ENCODE data around the gene HYAL1.

The HYAL1 gene

GRCh38 chr3:50268703-50269451 lies 34.5 kb downstream of the HYAL1 start, which contains the start of gene SEMA3B:
SEMA3B (plus strand) TSS chr3:50269147; CDS start chr3:50269241, 94 bp downstream.
- no peaks in the 10 kb centered on the region for H3K36me3 ChIP-seq (ENCODE audit: control insufficient read depth in 1 of 2, insufficient read depth in 2 of 2, low read depth in 1 of 2, low read length in 2 of 2)
- H3K9me3 ChIP-seq (ENCODE audit: control insufficient read depth, low read length) = no peaks in the 10 kb centered on the region
- peaks cover 75% of the 10 kb centered on the region for H3K4me1 ChIP-seq (ENCODE audit: control insufficient read depth, insufficient read depth, low read depth, low read length)
- peak within 1 kb of the TSS in 1 of 2 experiments; percentile 61 for H3K18ac ChIP-seq (ENCODE audit: low read depth in 1 of 2, low read length in 2 of 2)
- no peak within 1 kb of the TSS for H2BK15ac ChIP-seq (ENCODE audit: low read depth, poor library complexity, severe bottlenecking)
- H3K14ac ChIP-seq (ENCODE audit: low read length in 2 of 2) = peak within 1 kb of the TSS in 1 of 2 experiments; percentile 68
- no peak within 1 kb of the TSS for H2BK5ac ChIP-seq (ENCODE audit: low read depth, low read length, poor library complexity, severe bottlenecking)
- H3K23ac ChIP-seq (ENCODE audit: low read length in 2 of 2) = peak within 1 kb of the TSS in 1 of 2 experiments; percentile 75
- peak within 1 kb of the TSS; percentile 85 for H4K91ac ChIP-seq (ENCODE audit: low read length)
- H2BK120ac ChIP-seq (ENCODE audit: low read depth, low read length) = peak within 1 kb of the TSS; percentile 80
- DNase-seq = no peak
- H3K4ac ChIP-seq (ENCODE audit: low read depth in 1 of 2, low read length in 2 of 2) = no peak within 1 kb of the TSS
- no peak within 1 kb of the TSS for H3K4me2 ChIP-seq (ENCODE audit: low read length, poor library complexity, severe bottlenecking)
- H2AFZ ChIP-seq (ENCODE audit: low read depth, low read length) = no peak within 1 kb of the TSS
- H3K27ac ChIP-seq (ENCODE audit: low read length, poor library complexity, severe bottlenecking) = no peak within 1 kb of the TSS
- WGBS = 79% methylated on average over 16 of the region's 21 CpGs
- H3K9ac ChIP-seq (ENCODE audit: low read length) = no peak within 1 kb of the TSS
- peaks cover 2 to 8% of the 10 kb centered on the region in 2 experiments for H3K27me3 ChIP-seq (ENCODE audit: control insufficient read depth in 1 of 2, insufficient read depth in 1 of 2, low read length in 2 of 2)
- H4K8ac ChIP-seq (ENCODE audit: low read length) = peak within 1 kb of the TSS; percentile 89
- peak within 1 kb of the TSS; percentile 92 for H2AK5ac ChIP-seq (ENCODE audit: low read length, severe bottlenecking)
- H3K79me1 ChIP-seq (replicated peaks; ENCODE audit: low read length, poor library complexity, severe bottlenecking) = no peaks in the 10 kb centered on the region
- H2BK12ac ChIP-seq (ENCODE audit: low read length in 2 of 2) = peak within 1 kb of the TSS in 1 of 2 experiments; percentile 60
- H3K4me3 ChIP-seq (ENCODE audit: insufficient read depth in 1 of 2, low read depth in 1 of 2, low read length in 2 of 2) = peak within 1 kb of the TSS in 1 of 2 experiments; percentile 79

- H2AFZ ChIP-seq (ENCODE audit: low read depth, low read length) = no peak overlapping the region
- no peak overlapping the region for H2BK5ac ChIP-seq (ENCODE audit: low read depth, low read length, poor library complexity, severe bottlenecking)
- WGBS = 88% methylated on average over 3 of the region's 3 CpGs
- H3K23ac ChIP-seq (ENCODE audit: low read length in 2 of 2) = no peak overlapping the region
- DNase-seq = no peak
- H3K14ac ChIP-seq (ENCODE audit: low read length in 2 of 2) = peak overlapping the region in 1 of 2 experiments; percentile 37
- H2BK15ac ChIP-seq (ENCODE audit: low read depth, poor library complexity, severe bottlenecking) = no peak overlapping the region
- H2AK5ac ChIP-seq (ENCODE audit: low read length, severe bottlenecking) = peak overlapping the region; percentile 34
- no peak overlapping the region for H3K9ac ChIP-seq (ENCODE audit: low read length)
- H3K27me3 ChIP-seq (ENCODE audit: control insufficient read depth in 1 of 2, insufficient read depth in 1 of 2, low read length in 2 of 2) = peaks cover 0 to 2% of the 10 kb centered on the region in 2 experiments
- H2BK120ac ChIP-seq (ENCODE audit: low read depth, low read length) = peak overlapping the region; percentile 80
- no peak overlapping the region for H3K4me2 ChIP-seq (ENCODE audit: low read length, poor library complexity, severe bottlenecking)
- H3K36me3 ChIP-seq (ENCODE audit: control insufficient read depth in 1 of 2, insufficient read depth in 2 of 2, low read depth in 1 of 2, low read length in 2 of 2) = no peaks in the 10 kb centered on the region
- peak overlapping the region in 1 of 2 experiments; percentile 79 for H3K4me3 ChIP-seq (ENCODE audit: insufficient read depth in 1 of 2, low read depth in 1 of 2, low read length in 2 of 2)
- no peak overlapping the region for H4K8ac ChIP-seq (ENCODE audit: low read length)
- H3K4ac ChIP-seq (ENCODE audit: low read depth in 1 of 2, low read length in 2 of 2) = no peak overlapping the region
- no peak overlapping the region for H2BK12ac ChIP-seq (ENCODE audit: low read length in 2 of 2)
- no peaks in the 10 kb centered on the region for H3K9me3 ChIP-seq (ENCODE audit: control insufficient read depth, low read length)
- no peak overlapping the region for H4K91ac ChIP-seq (ENCODE audit: low read length)
- H3K79me1 ChIP-seq (replicated peaks; ENCODE audit: low read length, poor library complexity, severe bottlenecking) = peaks cover 2% of the 10 kb centered on the region
- no peak overlapping the region for H3K18ac ChIP-seq (ENCODE audit: low read depth in 1 of 2, low read length in 2 of 2)
- H3K4me1 ChIP-seq (ENCODE audit: control insufficient read depth, insufficient read depth, low read depth, low read length) = peaks cover 78% of the 10 kb centered on the region
- no peak overlapping the region for H3K27ac ChIP-seq (ENCODE audit: low read length, poor library complexity, severe bottlenecking)
Observed at GRCh38 chr3:50268276-50268675, 35.1 kb downstream of the HYAL1 start.

- peak overlapping the region; percentile 58 to 89 for H3K4ac ChIP-seq (ENCODE audit: low read depth in 1 of 2, low read length in 2 of 2)
- peak overlapping the region; percentile 89 for H4K8ac ChIP-seq (ENCODE audit: low read length)
- H3K9ac ChIP-seq (ENCODE audit: low read length) = peak overlapping the region; percentile 84
- H3K4me2 ChIP-seq (ENCODE audit: low read length, poor library complexity, severe bottlenecking) = peak overlapping the region; percentile 75
- peak overlapping the region in 1 of 2 experiments; percentile 91 for H3K14ac ChIP-seq (ENCODE audit: low read length in 2 of 2)
- peaks cover 78% of the 10 kb centered on the region for H3K4me1 ChIP-seq (ENCODE audit: control insufficient read depth, insufficient read depth, low read depth, low read length)
- H4K91ac ChIP-seq (ENCODE audit: low read length) = peak overlapping the region; percentile 85
- H2AFZ ChIP-seq (ENCODE audit: low read depth, low read length) = peak overlapping the region; percentile 67
- no peak for DNase-seq
- WGBS = 19% methylated on average over 21 of the region's 22 CpGs
- H3K4me3 ChIP-seq (ENCODE audit: insufficient read depth in 1 of 2, low read depth in 1 of 2, low read length in 2 of 2) = peak overlapping the region; percentile 39 to 79
- peak overlapping the region; percentile 12 for H3K27ac ChIP-seq (ENCODE audit: low read length, poor library complexity, severe bottlenecking)
- peak overlapping the region in 1 of 2 experiments; percentile 41 for H3K23ac ChIP-seq (ENCODE audit: low read length in 2 of 2)
- H2BK15ac ChIP-seq (ENCODE audit: low read depth, poor library complexity, severe bottlenecking) = peak overlapping the region; percentile 92
- peak overlapping the region; percentile 92 for H2AK5ac ChIP-seq (ENCODE audit: low read length, severe bottlenecking)
- no peak overlapping the region for H2BK5ac ChIP-seq (ENCODE audit: low read depth, low read length, poor library complexity, severe bottlenecking)
- peak overlapping the region; percentile 80 for H2BK120ac ChIP-seq (ENCODE audit: low read depth, low read length)
- no peaks in the 10 kb centered on the region for H3K9me3 ChIP-seq (ENCODE audit: control insufficient read depth, low read length)
- no peaks in the 10 kb centered on the region for H3K27me3 ChIP-seq (ENCODE audit: control insufficient read depth in 1 of 2, insufficient read depth in 1 of 2, low read length in 2 of 2)
- peak overlapping the region; percentile 75 to 93 for H3K18ac ChIP-seq (ENCODE audit: low read depth in 1 of 2, low read length in 2 of 2)
- no peaks in the 10 kb centered on the region for H3K36me3 ChIP-seq (ENCODE audit: control insufficient read depth in 1 of 2, insufficient read depth in 2 of 2, low read depth in 1 of 2, low read length in 2 of 2)
- peaks cover 2% of the 10 kb centered on the region for H3K79me1 ChIP-seq (replicated peaks; ENCODE audit: low read length, poor library complexity, severe bottlenecking)
- H2BK12ac ChIP-seq (ENCODE audit: low read length in 2 of 2) = peak overlapping the region; percentile 87 to 96
Observed at GRCh38 chr3:50267280-50267913, 36.0 kb downstream of the HYAL1 start.

GRCh38 chr3:50266836-50267235 lies 36.5 kb downstream of the HYAL1 start:
- WGBS = 100% methylated on average over 3 of the region's 7 CpGs
- Histone ChIP-seq H3K9ac (ENCODE audit: low read length) (peak overlapping the region; percentile 84), H3K18ac (ENCODE audit: low read depth in 1 of 2, low read length in 2 of 2) (peak overlapping the region; percentile 75 to 93), H3K27me3 (ENCODE audit: control insufficient read depth in 1 of 2, insufficient read depth in 1 of 2, low read length in 2 of 2) (no peaks in the 10 kb centered on the region), H2BK15ac (ENCODE audit: low read depth, poor library complexity, severe bottlenecking) (peak overlapping the region; percentile 92), H3K4me3 (ENCODE audit: insufficient read depth in 1 of 2, low read depth in 1 of 2, low read length in 2 of 2) (peak overlapping the region; percentile 39 to 79), H2BK5ac (ENCODE audit: low read depth, low read length, poor library complexity, severe bottlenecking) (no peak overlapping the region), H4K8ac (ENCODE audit: low read length) (peak overlapping the region; percentile 89), H3K79me1 (replicated peaks; ENCODE audit: low read length, poor library complexity, severe bottlenecking) (peaks cover 2% of the 10 kb centered on the region), H2BK12ac (ENCODE audit: low read length in 2 of 2) (peak overlapping the region; percentile 42 to 49), H3K36me3 (ENCODE audit: control insufficient read depth in 1 of 2, insufficient read depth in 2 of 2, low read depth in 1 of 2, low read length in 2 of 2) (no peaks in the 10 kb centered on the region), H4K91ac (ENCODE audit: low read length) (peak overlapping the region; percentile 85), H2AFZ (ENCODE audit: low read depth, low read length) (no peak overlapping the region), H3K27ac (ENCODE audit: low read length, poor library complexity, severe bottlenecking) (peak overlapping the region; percentile 12), H3K23ac (ENCODE audit: low read length in 2 of 2) (no peak overlapping the region), H2AK5ac (ENCODE audit: low read length, severe bottlenecking) (peak overlapping the region; percentile 80), H3K14ac (ENCODE audit: low read length in 2 of 2) (peak overlapping the region in 1 of 2 experiments; percentile 91), H3K4me2 (ENCODE audit: low read length, poor library complexity, severe bottlenecking) (peak overlapping the region; percentile 75), H2BK120ac (ENCODE audit: low read depth, low read length) (peak overlapping the region; percentile 80), H3K4ac (ENCODE audit: low read depth in 1 of 2, low read length in 2 of 2) (peak overlapping the region; percentile 58 to 89), H3K9me3 (ENCODE audit: control insufficient read depth, low read length) (no peaks in the 10 kb centered on the region), H3K4me1 (ENCODE audit: control insufficient read depth, insufficient read depth, low read depth, low read length) (peaks cover 77% of the 10 kb centered on the region)
- DNase-seq = no peak
